ENCODE measurements around the gene ESYT3. TPM values are rescaled to one million over a fixed set of nuclear protein-coding genes. Genes with fewer than 3 reads are reported as not detected.
A peak's percentile ranks its signal among the peaks of the same experiment; 100 is the strongest.

Gene ESYT3
- total RNA-seq, 6 experiments from 2014 or later: 0.05 to 0.09 TPM; not detected in 4

- Mint-ChIP-seq H3K36me3 (ENCODE audit: low read depth) (no peaks in the 10 kb centered on the region), H3K27me3 (ENCODE audit: insufficient read depth) (peaks cover 18% of the 10 kb centered on the region), H3K9me3 (no peaks in the 10 kb centered on the region), H3K4me3 (no peak overlapping the region), H3K27ac (no peak overlapping the region), H3K4me1 (ENCODE audit: low read depth) (no peaks in the 10 kb centered on the region)
- no peak for TF ChIP-seq CTCF (IDR thresholded peaks at IDR 0.05)
- DNase-seq: no peak
These were observed 14.2 kb downstream of the ESYT3 start for GRCh38 chr3:138448631-138449030.

- TF ChIP-seq CTCF (IDR thresholded peaks at IDR 0.05): no peak
- no peaks in the 10 kb centered on the region for H3K9me3 Mint-ChIP-seq
These were observed 15.1 kb downstream of the ESYT3 start for GRCh38 chr3:138449490-138449889.

GRCh38 chr3:138450181-138450580 is 15.8 kb downstream of the ESYT3 start:
- DNase-seq: no peak
- Mint-ChIP-seq H3K4me3 (no peak overlapping the region), H3K27ac (no peak overlapping the region), H3K9me3 (no peaks in the 10 kb centered on the region), H3K27me3 (ENCODE audit: insufficient read depth) (peaks cover 17% of the 10 kb centered on the region), H3K36me3 (ENCODE audit: low read depth) (no peaks in the 10 kb centered on the region), H3K4me1 (ENCODE audit: low read depth) (peaks cover 6% of the 10 kb centered on the region; the same call in 1 of the 2 replicates)
- no peak for TF ChIP-seq CTCF (IDR thresholded peaks at IDR 0.05)

More at GRCh38 chr3:138449490-138449889, 15.1 kb downstream of the ESYT3 start:
- Mint-ChIP-seq H3K27ac (no peak overlapping the region), H3K4me3 (no peak overlapping the region), H3K27me3 (ENCODE audit: insufficient read depth) (peaks cover 19% of the 10 kb centered on the region), H3K4me1 (ENCODE audit: low read depth) (peaks cover 2% of the 10 kb centered on the region; the same call in 1 of the 2 replicates), H3K36me3 (ENCODE audit: low read depth) (no peaks in the 10 kb centered on the region)
- no peak for DNase-seq

- DNase-seq: no peak
- Mint-ChIP-seq H3K27me3 (ENCODE audit: insufficient read depth) (peaks cover 18% of the 10 kb centered on the region), H3K4me3 (no peak overlapping the region), H3K27ac (no peak overlapping the region), H3K4me1 (ENCODE audit: low read depth) (peaks cover 8% of the 10 kb centered on the region), H3K9me3 (no peaks in the 10 kb centered on the region), H3K36me3 (ENCODE audit: low read depth) (no peaks in the 10 kb centered on the region)
- TF ChIP-seq CTCF (IDR thresholded peaks at IDR 0.05): 0 out of 2 replicates have a peak, but pooled peaks have one; percentile 7
These were observed 16.4 kb downstream of the ESYT3 start for GRCh38 chr3:138450704-138451424.

GRCh38 chr3:138451595-138452162 is 17.3 kb downstream of the ESYT3 start:
- no peaks in the 10 kb centered on the region for H3K9me3 Mint-ChIP-seq
- peaks cover 16% of the 10 kb centered on the region for H3K27me3 Mint-ChIP-seq (ENCODE audit: insufficient read depth)

More at GRCh38 chr3:138451595-138452162, 17.3 kb downstream of the ESYT3 start:
- Mint-ChIP-seq H3K4me1 (ENCODE audit: low read depth) (peaks cover 13% of the 10 kb centered on the region), H3K27ac (no peak overlapping the region), H3K36me3 (ENCODE audit: low read depth) (no peaks in the 10 kb centered on the region), H3K4me3 (no peak overlapping the region)
- DNase-seq: no peak
- TF ChIP-seq CTCF (IDR thresholded peaks at IDR 0.05): no peak

Data from HFFc6 (cell line).